OCI-M1 (cell line): Measurements from ENCODE around the gene GCLC.
A peak's percentile ranks its signal among the peaks of the same experiment; 100 is the strongest.
"Not testable (repeated sequence)": the region's sequence is repeated elsewhere in the genome, so short reads cannot be mapped to it uniquely, and the experiment has no call there.

Experiments
- DNase-seq: peaks from one replicate; lab custom pipeline; 2025; lab: John Stamatoyannopoulos, UW

GCLC gene

GRCh38 chr6:53544470-53545308 lies at the start of gene GCLC:
GCLC (minus strand) TSS chr6:53545101; CDS start chr6:53544645, 456 bp downstream.
- peak; percentile 97 for DNase-seq

GRCh38 chr6:53594596-53594995 lies 49.7 kb upstream of the GCLC start:
- DNase-seq, result peak; percentile 34

GRCh38 chr6:53593001-53593488 lies 48.1 kb upstream of the GCLC start:
- DNase-seq, result peak; percentile 89

- no peak for DNase-seq
Measured at GRCh38 chr6:53591873-53592272, 47.0 kb upstream of the GCLC start.

- no peak for DNase-seq
Measured at GRCh38 chr6:53588816-53589509, 44.1 kb upstream of the GCLC start.

GRCh38 chr6:53587291-53587690 lies 42.4 kb upstream of the GCLC start:
- DNase-seq, result no peak

- DNase-seq, result no peak
Measured at GRCh38 chr6:53585208-53585900, 40.5 kb upstream of the GCLC start.

- DNase-seq, result no peak
Measured at GRCh38 chr6:53584726-53585125, 39.8 kb upstream of the GCLC start.

DNA sequence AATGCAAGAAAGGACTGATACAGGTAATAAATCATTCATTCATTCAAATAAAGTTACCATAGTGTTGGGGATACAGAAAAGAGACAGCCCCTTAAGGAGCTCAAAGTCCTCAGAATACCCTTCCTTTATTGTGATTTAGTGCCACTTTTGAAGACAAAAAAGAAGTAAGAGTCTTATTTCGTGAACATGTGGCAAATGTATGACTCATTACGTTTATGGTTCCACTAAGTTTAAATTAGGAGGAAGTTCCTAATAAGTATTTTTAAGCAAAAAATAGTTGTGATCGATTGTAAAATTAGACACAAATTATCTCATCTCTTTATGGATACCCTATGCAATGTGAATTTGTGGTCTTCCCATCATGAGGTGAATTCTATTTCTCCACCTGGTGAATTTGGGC lies 38.5 kb upstream of the GCLC start:
- no peak for DNase-seq

DNA sequence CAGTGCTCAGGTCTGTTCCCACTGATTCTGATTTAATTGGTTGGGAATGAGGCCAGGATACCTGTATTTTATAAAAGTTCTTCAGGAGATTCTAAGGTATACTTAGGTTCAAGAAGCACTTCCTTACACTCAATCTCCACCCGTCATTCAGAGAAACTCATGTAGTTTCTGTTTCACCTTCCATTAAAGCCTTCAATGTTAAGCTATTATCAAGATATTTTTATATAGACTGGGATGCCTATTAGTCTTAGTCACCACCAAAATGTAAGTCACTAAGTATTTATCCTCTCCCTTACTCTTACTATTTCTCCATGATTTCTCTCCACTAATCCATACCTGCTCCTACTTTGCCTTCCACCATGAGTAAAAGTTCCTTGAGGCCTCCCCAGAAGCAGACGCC lies 38.1 kb upstream of the GCLC start:
- no peak for DNase-seq

DNA sequence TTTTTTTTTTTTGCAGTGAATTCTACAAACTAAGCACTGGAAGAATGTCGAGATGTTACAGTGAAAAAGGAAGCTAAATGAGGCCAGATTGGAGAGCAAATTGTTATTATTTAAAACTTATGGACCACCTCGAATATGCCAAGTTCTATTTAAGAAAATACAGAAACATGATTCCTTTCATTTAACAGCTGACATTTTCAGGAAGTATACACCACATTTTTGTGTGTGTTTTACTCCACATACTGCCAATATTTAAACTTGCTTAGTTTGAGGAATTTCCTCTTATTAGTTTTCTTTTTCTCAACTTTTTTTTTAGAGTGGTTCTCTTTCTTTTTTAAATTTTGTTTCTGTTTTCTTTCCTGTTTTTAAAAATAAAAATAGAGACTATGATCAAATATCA lies 37.0 kb upstream of the GCLC start:
- no peak for DNase-seq

DNA sequence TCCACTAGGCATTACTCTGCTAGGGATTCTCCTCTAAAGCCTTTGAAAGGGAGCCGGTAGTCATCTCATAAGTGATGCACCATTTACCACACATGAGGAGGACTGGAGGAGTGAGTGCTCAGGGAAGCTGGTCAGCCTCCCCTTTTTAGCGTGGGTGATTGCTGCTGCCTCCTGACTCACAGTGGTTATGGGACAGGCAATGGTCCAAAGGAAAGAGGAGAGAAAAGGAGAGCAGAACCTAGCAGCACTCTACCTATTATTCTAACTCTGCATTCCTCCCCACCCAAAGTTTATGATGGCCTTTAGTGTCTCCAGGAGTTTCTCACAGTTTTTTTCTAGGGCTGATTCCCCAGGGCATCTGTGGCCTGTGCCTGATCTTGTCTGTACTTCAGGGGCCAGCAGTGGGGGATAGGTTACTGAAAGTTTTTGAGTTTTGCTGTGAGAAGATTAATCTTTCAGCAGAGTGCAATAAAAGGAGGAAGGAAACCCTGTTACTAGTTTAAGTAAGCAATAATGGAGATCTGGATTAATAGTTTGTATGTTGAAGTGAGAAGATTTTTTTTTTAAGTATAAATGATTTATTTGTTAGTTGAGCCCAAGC lies 36.4 kb upstream of the GCLC start:
- DNase-seq, result no peak

- DNase-seq, result no peak
Measured at GRCh38 chr6:53579338-53579737, 34.4 kb upstream of the GCLC start.

DNA sequence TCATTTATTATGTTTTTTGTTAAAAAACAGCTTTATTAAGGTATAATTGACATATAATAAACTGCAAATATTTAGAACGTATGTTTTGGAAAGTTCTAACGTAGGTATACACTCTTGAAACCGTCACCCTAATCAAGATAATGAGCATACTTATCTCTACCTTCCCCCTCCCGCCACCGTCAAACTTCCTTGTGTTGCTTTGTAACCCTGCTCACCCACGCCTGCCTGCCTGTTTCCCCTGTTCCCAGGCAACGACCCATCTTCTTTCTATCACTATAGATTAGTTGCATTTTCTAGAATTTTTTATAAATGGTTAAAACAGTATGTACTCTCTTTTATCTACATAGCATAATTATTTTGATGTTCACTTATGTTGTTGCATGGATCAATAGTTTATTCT lies 33.5 kb upstream of the GCLC start:
- DNase-seq, result no peak

DNA sequence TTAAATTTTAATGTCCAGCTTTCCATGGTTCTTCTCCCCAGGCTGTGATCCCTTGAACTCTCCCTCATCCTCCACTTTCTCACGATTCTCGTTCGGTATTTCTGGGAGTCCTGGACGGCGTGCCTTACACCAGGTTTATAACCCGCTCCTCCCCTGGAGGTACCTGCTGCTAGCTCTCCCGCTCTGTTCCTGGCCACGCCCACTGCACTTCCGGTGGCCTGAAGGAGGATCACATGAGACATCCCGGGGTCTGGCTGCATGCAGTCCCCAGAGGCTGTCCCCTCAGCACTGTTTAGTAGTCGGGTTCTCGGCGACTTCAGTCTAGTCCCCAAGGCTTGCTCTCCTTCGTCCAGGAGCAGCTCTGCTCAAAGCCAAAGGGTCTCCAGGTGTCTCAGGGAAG lies 28.4 kb upstream of the GCLC start:
- DNase-seq, result no peak

DNA sequence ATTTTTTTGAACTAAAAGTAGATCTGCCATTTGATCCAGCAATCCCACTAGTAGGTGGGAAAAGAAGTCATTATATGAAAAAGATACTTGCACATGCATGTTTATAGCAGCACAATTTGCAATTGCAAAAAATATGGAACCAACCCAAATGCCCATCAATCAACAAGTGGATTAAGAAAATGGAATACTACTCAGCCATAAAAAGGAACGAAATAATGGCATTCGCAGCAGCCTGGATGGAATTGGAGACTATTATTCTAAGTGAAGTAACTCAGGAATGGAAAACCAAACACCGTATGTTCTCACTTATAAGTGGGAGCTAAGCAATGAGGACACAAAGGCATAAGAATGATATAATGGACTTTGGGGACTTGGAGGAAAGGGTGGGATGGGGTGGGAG lies 27.5 kb upstream of the GCLC start:
- DNase-seq, result not testable (repeated sequence)

DNA sequence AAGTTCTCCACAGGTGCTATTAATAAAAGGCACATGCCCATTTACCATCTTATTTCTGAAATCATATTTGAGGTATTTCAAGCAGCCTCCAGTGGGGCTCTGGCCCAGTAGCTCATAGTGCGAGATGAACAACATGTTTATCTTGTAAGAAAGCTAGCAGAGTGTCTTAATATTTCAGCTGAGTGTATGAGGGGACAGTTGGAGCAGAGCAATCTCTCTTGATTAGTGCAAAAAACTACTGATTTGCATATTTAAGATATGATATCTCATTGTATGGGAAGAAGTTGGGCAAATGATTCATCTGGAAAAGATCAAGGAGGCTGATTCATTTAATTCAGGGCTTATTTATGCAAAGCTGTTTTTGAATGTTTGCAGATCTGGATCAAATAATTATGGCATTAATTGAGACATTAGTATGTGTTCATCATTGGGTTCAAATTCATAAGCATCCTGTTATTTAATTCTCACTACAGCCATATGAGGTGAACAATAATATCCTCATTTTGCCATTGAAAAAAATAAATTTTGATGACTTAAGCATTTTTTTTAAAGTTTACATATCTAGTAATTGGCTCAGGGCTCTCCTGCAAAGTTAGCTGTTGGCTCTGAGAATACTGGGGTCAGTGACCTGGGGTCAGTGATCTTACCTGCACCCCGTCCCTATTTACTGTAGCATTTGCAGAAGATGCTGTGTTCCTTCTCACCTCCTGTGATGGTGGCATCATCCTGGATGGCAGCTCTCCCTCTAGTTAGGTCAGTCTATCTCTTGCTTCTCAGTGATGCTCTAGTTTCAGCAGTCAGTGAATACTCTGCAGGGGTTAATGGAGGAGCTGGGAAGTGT lies 24.1 kb upstream of the GCLC start:
- DNase-seq, result no peak

DNA sequence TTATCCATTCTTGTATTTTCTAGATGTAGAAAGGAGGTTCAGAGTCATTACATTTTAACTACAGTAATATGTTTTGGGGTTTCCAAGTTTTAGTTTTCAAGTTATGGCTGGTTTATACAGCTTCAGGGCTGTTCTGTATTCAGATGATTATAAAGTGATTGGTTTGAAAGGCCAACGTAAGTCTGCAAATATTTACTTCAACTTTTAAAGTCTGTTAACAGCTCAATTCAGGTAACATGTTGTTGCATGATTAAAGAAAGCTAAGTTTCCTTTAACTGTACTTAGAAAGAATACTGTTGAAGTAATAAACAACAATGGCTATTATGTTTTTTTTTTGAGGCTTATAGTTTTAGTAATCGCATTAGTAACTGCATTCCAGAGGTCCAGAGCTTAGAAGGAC lies 22.8 kb upstream of the GCLC start:
- DNase-seq, result no peak

GRCh38 chr6:53566755-53567154 lies 21.9 kb upstream of the GCLC start:
- no peak for DNase-seq

- DNase-seq, result no peak
Measured at GRCh38 chr6:53565886-53566285, 21.0 kb upstream of the GCLC start.

DNA sequence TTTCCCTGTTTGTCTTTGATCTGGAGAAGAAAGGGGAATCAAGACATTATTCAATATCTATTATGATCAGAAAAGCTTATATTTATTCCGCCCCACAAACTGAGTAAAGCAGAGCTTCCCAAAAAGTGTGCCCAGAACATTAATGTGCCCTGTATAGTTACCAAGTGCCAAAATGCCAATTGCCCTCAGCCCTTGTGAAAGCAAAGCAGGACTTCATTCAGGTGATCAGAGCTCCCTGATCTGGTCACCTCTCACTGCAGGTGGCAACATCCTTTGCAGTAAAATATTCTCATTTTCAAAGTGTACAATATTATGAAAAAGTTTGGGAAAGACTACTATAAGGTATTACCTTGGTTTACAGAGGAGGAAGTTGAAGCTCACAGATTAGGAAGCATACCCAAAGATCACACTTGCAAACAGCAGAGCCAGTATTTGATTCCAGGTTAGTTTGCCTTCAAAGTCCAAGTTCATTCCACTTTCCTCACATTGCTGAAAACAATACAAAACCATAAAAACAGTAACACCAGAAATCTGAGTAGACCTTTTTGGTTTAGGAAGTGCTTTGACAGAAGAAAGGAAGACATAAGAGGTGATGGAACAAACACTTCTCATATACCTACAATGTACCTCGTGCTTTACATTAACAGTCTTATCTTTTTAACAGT lies 19.6 kb upstream of the GCLC start:
- no peak for DNase-seq
